ENCODE measurements around the gene RILPL1.
A peak's percentile ranks its signal among the peaks of the same experiment; 100 is the strongest.
"Not testable (repeated sequence)": the region's sequence is repeated elsewhere in the genome, so short reads cannot be mapped to it uniquely, and the experiment has no call there.

The RILPL1 gene

GRCh38 chr12:123540899-123541662 is 7.6 kb upstream of the RILPL1 start:
- H3K36me3 ChIP-seq (ENCODE audit: control insufficient read depth in 1 of 2, insufficient read depth in 2 of 2, low read length in 2 of 2) = no peaks in the 10 kb centered on the region
- H2BK12ac ChIP-seq (ENCODE audit: low read length) = no peak overlapping the region
- no peak overlapping the region for H3K18ac ChIP-seq (ENCODE audit: low read length)
- H3K4me3 ChIP-seq (ENCODE audit: low read depth, low read length) = no peak overlapping the region
- no peaks in the 10 kb centered on the region for H3K9me3 ChIP-seq (ENCODE audit: insufficient read depth, low read depth, low read length)
- H3K4me2 ChIP-seq (ENCODE audit: low read length) = no peak overlapping the region
- H3K79me1 ChIP-seq (ENCODE audit: low read length) = no peaks in the 10 kb centered on the region
- H3K27ac ChIP-seq (ENCODE audit: low read depth, low read length) = no peak overlapping the region
- no peak overlapping the region for H3K9ac ChIP-seq (ENCODE audit: low read length)
- no peak overlapping the region for H2BK5ac ChIP-seq (ENCODE audit: low read depth, low read length, poor library complexity)
- no peak overlapping the region for H3K4ac ChIP-seq (ENCODE audit: low read depth, low read length)
- no peak overlapping the region for H4K12ac ChIP-seq (ENCODE audit: low read depth, low read length)
- H3K23ac ChIP-seq (ENCODE audit: low read length) = no peak overlapping the region
- H2AFZ ChIP-seq (ENCODE audit: insufficient read depth, low read length, poor library complexity) = no peak overlapping the region
- no CpG with 5 or more reads among the region's 15 CpGs for WGBS (ENCODE audit: extremely low coverage, insufficient coverage, insufficient read length)
- no peak overlapping the region for H2AK5ac ChIP-seq (ENCODE audit: low read length)
- no peak overlapping the region for H2BK120ac ChIP-seq (ENCODE audit: insufficient read depth, low read length, poor library complexity)
- no peak for DNase-seq
- H3K27me3 ChIP-seq (ENCODE audit: insufficient read depth, low read length) = no peaks in the 10 kb centered on the region
- H3K4me1 ChIP-seq (ENCODE audit: control insufficient read depth in 1 of 2, insufficient read depth in 2 of 2, low read length in 2 of 2) = no peaks in the 10 kb centered on the region
- no peak overlapping the region for H4K8ac ChIP-seq (ENCODE audit: low read depth, low read length)
- no peak overlapping the region for H3K14ac ChIP-seq (ENCODE audit: low read length)
- H3K79me2 ChIP-seq (ENCODE audit: control insufficient read depth, insufficient read depth, low read length, poor library complexity) = no peaks in the 10 kb centered on the region
- no peak overlapping the region for H4K91ac ChIP-seq (ENCODE audit: low read depth, low read length)

DNA sequence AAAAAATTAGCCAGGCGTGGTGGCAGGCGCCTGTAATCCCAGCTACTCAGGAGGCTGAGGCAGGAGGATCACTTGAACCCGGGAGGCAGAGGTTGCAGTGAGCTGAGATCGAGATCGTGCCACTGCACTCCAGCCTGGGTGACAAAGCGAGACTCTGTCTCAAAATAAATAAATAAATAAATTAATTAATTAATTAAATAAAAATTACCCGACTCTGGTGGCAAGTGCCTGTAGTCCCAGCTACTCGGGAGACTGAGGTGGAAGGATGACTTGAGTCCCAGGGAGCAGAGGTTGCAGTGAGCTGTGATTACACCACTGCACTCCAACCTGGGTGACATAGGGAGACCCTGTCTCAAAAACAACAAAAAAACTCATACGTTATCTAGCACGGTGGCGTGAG is 2.4 kb upstream of the RILPL1 start:
- H3K27ac ChIP-seq (ENCODE audit: low read depth, low read length); H2BK5ac ChIP-seq (ENCODE audit: low read depth, low read length, poor library complexity); H3K36me3 ChIP-seq (ENCODE audit: control insufficient read depth in 1 of 2, insufficient read depth in 2 of 2, low read length in 2 of 2); H2AK5ac ChIP-seq (ENCODE audit: low read length); H3K23ac ChIP-seq (ENCODE audit: low read length); H2AFZ ChIP-seq (ENCODE audit: insufficient read depth, low read length, poor library complexity); DNase-seq; H3K4me3 ChIP-seq (ENCODE audit: low read depth, low read length); H3K9me3 ChIP-seq (ENCODE audit: insufficient read depth, low read depth, low read length); H3K9ac ChIP-seq (ENCODE audit: low read length); H3K4ac ChIP-seq (ENCODE audit: low read depth, low read length); H3K79me2 ChIP-seq (ENCODE audit: control insufficient read depth, insufficient read depth, low read length, poor library complexity); H2BK12ac ChIP-seq (ENCODE audit: low read length); H3K27me3 ChIP-seq (ENCODE audit: insufficient read depth, low read length); H4K8ac ChIP-seq (ENCODE audit: low read depth, low read length); H4K12ac ChIP-seq (ENCODE audit: low read depth, low read length); H2BK120ac ChIP-seq (ENCODE audit: insufficient read depth, low read length, poor library complexity); H3K4me2 ChIP-seq (ENCODE audit: low read length); H3K14ac ChIP-seq (ENCODE audit: low read length); H3K18ac ChIP-seq (ENCODE audit: low read length); H4K91ac ChIP-seq (ENCODE audit: low read depth, low read length): not testable (repeated sequence)
- WGBS (ENCODE audit: extremely low coverage, insufficient coverage, insufficient read length) = no CpG with 5 or more reads among the region's 11 CpGs
- peaks cover 12% of the 10 kb centered on the region for H3K79me1 ChIP-seq (ENCODE audit: low read length)
- H3K4me1 ChIP-seq (ENCODE audit: control insufficient read depth in 1 of 2, insufficient read depth in 2 of 2, low read length in 2 of 2) = peaks cover 5 to 18% of the 10 kb centered on the region in 2 experiments

DNA sequence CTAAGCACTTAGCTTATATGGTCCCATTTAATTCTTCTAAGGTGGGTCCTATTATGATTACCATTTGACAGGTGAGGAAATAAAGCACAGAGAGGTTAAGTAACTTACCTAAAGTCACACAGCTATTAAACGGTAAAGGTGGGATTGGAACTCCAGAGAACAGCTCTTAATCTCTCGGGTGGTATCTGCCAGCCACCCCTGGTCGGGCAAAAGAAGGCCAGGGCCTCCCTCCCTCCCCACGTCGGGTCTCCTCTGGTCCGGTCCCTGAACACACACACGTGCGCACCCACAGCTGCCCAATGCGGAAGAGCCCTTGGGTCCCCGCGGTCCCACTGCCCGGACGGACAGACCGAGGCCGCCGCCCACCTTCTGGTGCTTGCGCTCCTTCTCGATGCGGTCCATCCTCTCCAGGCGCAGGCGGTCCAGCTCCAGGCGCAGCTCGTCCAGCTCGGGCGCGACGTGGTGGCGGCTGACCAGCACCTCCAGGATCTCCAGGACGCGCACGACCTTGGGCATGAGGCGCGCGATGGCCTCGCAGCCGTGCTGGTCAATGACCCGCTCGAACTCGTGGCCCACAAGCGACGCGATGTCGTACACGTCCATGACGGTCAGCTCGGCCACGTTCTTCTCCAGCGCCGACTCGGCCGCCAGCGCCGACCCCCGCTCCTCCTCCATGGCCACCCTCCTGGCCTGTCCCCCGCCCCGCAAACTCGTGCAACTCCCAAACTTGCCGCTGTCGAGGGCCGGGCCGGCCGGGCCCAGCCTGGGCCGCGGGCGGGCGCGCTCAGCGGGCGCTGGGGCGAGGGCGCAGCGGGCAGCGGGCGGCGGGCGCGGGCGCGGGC is 490 bp downstream of the RILPL1 start:
- Histone ChIP-seq H3K27me3 (ENCODE audit: insufficient read depth, low read length) (no peaks in the 10 kb centered on the region), H3K23ac (ENCODE audit: low read length) (no peak overlapping the region), H3K9me3 (ENCODE audit: insufficient read depth, low read depth, low read length) (no peaks in the 10 kb centered on the region), H3K9ac (ENCODE audit: low read length) (peak overlapping the region; percentile 42), H4K12ac (ENCODE audit: low read depth, low read length) (peak overlapping the region; percentile 45), H3K79me1 (ENCODE audit: low read length) (peaks cover 12% of the 10 kb centered on the region), H3K4ac (ENCODE audit: low read depth, low read length) (peak overlapping the region; percentile 41), H2BK12ac (ENCODE audit: low read length) (peak overlapping the region; percentile 1), H3K79me2 (ENCODE audit: control insufficient read depth, insufficient read depth, low read length, poor library complexity) (peaks cover 8% of the 10 kb centered on the region), H2AK5ac (ENCODE audit: low read length) (peak overlapping the region; percentile 67), H4K91ac (ENCODE audit: low read depth, low read length) (peak overlapping the region; percentile 62), H3K18ac (ENCODE audit: low read length) (peak overlapping the region; percentile 77), H2BK5ac (ENCODE audit: low read depth, low read length, poor library complexity) (peak overlapping the region; percentile 78), H2AFZ (ENCODE audit: insufficient read depth, low read length, poor library complexity) (peak overlapping the region; percentile 68), H3K36me3 (ENCODE audit: control insufficient read depth in 1 of 2, insufficient read depth in 2 of 2, low read length in 2 of 2) (peaks cover 6 to 11% of the 10 kb centered on the region in 2 experiments), H3K4me3 (ENCODE audit: low read depth, low read length) (peak overlapping the region; percentile 85), H3K14ac (ENCODE audit: low read length) (peak overlapping the region; percentile 78), H3K4me2 (ENCODE audit: low read length) (peak overlapping the region; percentile 91), H3K27ac (ENCODE audit: low read depth, low read length) (peak overlapping the region; percentile 64), H4K8ac (ENCODE audit: low read depth, low read length) (peak overlapping the region; percentile 85), H2BK120ac (ENCODE audit: insufficient read depth, low read length, poor library complexity) (peak overlapping the region; percentile 27), H3K4me1 (ENCODE audit: control insufficient read depth in 1 of 2, insufficient read depth in 2 of 2, low read length in 2 of 2) (peaks cover 5 to 18% of the 10 kb centered on the region in 2 experiments)
- peak; percentile 64 to 65 for DNase-seq
- no CpG with 5 or more reads among the region's 79 CpGs for WGBS (ENCODE audit: extremely low coverage, insufficient coverage, insufficient read length)

DNA sequence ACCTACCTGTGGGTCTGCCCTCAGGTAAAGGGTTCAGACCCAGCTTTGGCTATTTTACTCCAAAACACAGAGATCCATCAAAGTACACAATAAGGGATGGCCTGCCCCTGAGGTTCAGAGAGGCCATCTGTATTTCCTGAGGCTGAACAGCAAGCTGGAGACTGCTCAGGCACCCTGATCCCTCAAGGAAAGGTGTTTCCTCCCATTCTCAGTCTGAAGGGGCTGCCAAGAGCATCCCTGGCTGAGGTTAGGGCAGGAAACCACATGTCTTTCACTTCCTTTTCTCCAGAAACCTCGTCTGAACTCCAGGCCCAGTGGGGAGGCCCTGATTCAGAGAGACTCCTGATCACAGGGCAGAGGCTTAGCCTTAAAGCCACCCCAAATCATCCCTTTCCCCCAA is 1.5 kb downstream of the RILPL1 start:
- Histone ChIP-seq H3K4ac (ENCODE audit: low read depth, low read length) (no peak overlapping the region), H3K14ac (ENCODE audit: low read length) (no peak overlapping the region), H3K4me3 (ENCODE audit: low read depth, low read length) (no peak overlapping the region), H3K9me3 (ENCODE audit: insufficient read depth, low read depth, low read length) (no peaks in the 10 kb centered on the region), H4K8ac (ENCODE audit: low read depth, low read length) (no peak overlapping the region), H3K4me2 (ENCODE audit: low read length) (peak overlapping the region; percentile 48), H2BK120ac (ENCODE audit: insufficient read depth, low read length, poor library complexity) (no peak overlapping the region), H3K79me1 (ENCODE audit: low read length) (peaks cover 12% of the 10 kb centered on the region), H3K23ac (ENCODE audit: low read length) (no peak overlapping the region), H3K9ac (ENCODE audit: low read length) (no peak overlapping the region), H2AK5ac (ENCODE audit: low read length) (no peak overlapping the region), H3K4me1 (ENCODE audit: control insufficient read depth in 1 of 2, insufficient read depth in 2 of 2, low read length in 2 of 2) (peaks cover 5 to 18% of the 10 kb centered on the region in 2 experiments), H4K91ac (ENCODE audit: low read depth, low read length) (no peak overlapping the region), H3K27me3 (ENCODE audit: insufficient read depth, low read length) (no peaks in the 10 kb centered on the region), H4K12ac (ENCODE audit: low read depth, low read length) (no peak overlapping the region), H3K36me3 (ENCODE audit: control insufficient read depth in 1 of 2, insufficient read depth in 2 of 2, low read length in 2 of 2) (peaks cover 6 to 13% of the 10 kb centered on the region in 2 experiments), H3K27ac (ENCODE audit: low read depth, low read length) (no peak overlapping the region), H3K18ac (ENCODE audit: low read length) (no peak overlapping the region), H2BK12ac (ENCODE audit: low read length) (no peak overlapping the region), H2AFZ (ENCODE audit: insufficient read depth, low read length, poor library complexity) (no peak overlapping the region), H3K79me2 (ENCODE audit: control insufficient read depth, insufficient read depth, low read length, poor library complexity) (peaks cover 8% of the 10 kb centered on the region), H2BK5ac (ENCODE audit: low read depth, low read length, poor library complexity) (no peak overlapping the region)
- DNase-seq = peak in 1 of 2 donors; percentile 28
- no CpG with 5 or more reads among the region's 1 CpG for WGBS (ENCODE audit: extremely low coverage, insufficient coverage, insufficient read length)

Data from trophoblast cell (in vitro differentiated cells and primary cell).